GM18868 (cell line): Measurements from ENCODE around the gene MORC2.

ENCODE experiments used
- ATAC-seq: cut with Tn5 transposase; IDR thresholded peaks from one replicate; pipeline ENCODE4 v1.9.1; 2021; ENCODE audit warnings: mild to moderate bottlenecking, moderate library complexity; ENCODE audit not compliant: unreplicated experiment

The MORC2 gene

DNA sequence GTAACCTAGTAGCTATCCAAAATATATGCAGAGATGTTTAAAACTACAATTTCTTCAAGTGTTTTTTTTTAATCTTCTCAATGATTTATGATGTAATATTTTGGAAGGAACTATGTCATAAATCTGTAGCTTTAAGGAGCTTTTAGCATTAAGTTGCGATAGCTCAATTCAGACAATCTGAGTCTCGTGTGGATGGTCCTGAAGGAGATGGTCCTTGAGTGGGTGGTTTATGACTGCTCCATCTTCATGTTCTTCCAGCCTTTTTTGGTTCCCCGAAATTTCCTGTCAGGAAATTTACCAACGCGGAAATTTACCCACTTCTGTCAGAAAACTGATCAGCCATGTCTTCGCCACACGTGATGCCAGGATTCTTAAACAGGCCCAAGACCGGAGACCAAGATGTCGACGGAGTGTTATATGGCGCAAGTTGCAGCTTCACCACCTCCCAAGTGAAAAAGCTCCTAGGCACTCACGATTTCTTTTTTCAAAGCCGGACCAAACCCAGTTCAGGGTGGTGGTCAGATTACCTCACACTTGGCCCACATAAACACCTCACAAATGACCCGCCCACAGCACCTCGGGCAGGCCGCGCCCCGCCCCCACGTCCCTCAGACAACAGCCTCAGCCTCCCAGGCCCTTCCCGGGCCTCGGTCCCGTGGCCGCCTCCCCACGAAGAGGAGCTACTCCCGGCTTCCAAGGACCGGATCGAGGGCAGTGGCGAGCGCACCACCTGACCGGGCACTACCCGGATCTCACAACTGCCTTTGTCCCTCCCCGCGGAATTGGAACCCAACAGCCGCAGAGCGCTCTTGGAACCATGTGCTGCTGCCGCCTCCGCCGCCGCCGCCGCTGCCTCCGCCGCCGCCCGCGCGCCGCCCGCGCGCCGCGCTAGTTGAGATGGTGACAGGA lies at the start of gene MORC2:
MORC2 (minus strand) TSS at position 760 of the 909 bp plus-strand sequence. CDS start 885 bp downstream, outside the sequence.
- peak; percentile 17 for ATAC-seq

DNA sequence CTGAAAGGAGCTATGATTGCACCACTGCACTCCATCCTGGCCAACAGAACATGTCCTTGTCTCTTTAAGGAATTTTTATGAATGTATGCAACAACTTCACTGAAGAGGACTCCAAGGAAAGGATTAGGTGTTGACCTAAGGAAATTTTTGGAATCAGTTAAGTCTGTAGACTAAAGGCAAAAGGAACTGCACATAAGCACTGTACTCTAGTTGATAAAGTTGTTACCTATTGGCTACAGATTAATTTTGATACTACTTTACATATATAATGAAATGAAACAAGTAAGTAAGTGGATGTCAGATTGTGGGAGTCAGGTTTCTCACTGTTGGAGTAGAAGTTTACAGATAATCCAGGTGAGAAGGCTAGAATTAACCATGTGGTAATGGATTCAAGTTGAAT lies 37.0 kb upstream of the MORC2 start:
- ATAC-seq: no peak

DNA sequence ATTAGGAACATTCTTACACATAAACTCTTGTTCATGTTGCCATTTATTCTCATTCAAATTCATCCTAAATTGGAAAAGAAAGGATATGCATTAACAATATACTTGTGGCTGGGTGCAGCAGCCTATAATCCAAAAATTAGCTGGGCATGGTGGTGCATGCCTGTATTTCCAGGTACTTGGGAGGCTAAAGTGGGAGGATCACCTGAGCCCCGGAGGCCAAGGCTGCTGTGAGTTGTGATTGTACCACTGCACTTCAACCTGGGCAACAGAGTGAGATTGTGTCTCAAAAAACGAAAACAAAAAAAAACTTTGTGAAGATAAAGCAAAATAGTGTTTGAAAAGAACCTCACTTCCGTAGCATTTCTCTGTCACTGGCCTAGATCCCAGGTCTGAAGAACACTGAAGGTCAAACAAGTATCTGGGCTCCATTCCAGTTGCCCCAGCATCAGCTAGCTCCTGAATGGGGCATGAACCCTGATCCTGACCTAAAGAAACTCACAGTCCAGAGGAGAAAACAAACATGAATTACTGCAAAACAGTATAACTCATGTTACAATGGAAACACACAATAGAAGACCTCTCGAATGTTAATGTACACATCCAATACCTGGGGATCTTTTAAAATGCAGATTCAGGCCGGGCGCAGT lies 32.7 kb upstream of the MORC2 start:
- ATAC-seq: no peak

DNA sequence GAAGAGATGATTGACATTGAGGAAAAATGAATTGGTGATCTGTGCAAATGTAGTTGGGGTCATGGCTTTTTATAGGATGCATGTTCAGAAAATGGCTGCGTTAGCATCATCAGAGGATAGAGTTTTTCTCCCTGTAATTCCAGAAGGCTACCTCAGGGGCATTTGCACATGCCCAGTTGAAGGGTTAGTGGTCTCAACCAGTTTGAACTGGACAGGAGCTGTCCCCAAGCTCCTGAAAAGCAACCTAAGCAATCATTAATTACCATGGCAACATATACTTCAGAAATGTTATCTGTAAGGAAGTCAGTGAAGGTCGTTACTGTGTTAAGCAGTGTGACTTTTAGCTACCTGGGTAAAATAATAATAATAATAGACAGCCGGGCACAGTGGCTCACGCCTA lies 29.8 kb upstream of the MORC2 start:
- no peak for ATAC-seq

- ATAC-seq: no peak
Measured at GRCh38 chr22:30996462-30996861, 27.9 kb upstream of the MORC2 start.

- ATAC-seq: no peak
Measured at GRCh38 chr22:30994960-30995359, 26.4 kb upstream of the MORC2 start.

- no peak for ATAC-seq
Measured at GRCh38 chr22:30992565-30992964, 24.0 kb upstream of the MORC2 start.

- no peak for ATAC-seq
Measured at GRCh38 chr22:30990690-30991089, 22.1 kb upstream of the MORC2 start.

GRCh38 chr22:30989474-30989873 lies 20.9 kb upstream of the MORC2 start:
- ATAC-seq: no peak

DNA sequence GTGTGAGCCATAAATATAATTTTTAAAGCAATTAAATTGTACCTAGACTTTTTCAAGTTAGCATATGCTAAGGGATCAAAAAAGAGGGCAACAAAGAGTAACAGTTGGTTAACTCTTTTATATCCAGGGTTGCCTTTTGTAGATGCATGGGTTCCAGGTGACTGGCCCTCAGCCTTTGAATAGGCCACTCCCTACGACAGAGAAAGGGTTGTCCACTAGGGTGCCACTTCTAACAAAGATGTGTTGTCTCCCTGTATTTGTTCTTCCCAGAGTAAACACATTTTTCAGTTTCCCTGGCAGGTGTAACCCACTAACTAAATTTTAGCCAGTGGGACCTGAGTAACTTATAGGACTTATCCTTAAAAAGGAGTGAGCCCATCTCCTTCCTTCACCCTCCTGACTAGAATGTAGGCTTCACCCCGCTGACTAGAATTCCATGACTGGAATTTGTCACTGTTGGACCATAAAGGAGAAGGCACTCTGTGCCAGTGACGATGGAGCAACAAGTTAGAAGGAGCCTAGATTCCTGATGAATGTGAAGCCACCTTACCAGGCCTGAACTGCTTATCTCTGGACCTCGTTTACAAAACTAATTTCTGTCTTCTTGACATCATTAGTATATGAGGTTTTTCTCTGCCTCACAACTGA lies 17.1 kb upstream of the MORC2 start:
- ATAC-seq: no peak

GRCh38 chr22:30984317-30984716 lies 15.7 kb upstream of the MORC2 start:
- no peak for ATAC-seq

- no peak for ATAC-seq
Measured at GRCh38 chr22:30982512-30982911, 13.9 kb upstream of the MORC2 start.

DNA sequence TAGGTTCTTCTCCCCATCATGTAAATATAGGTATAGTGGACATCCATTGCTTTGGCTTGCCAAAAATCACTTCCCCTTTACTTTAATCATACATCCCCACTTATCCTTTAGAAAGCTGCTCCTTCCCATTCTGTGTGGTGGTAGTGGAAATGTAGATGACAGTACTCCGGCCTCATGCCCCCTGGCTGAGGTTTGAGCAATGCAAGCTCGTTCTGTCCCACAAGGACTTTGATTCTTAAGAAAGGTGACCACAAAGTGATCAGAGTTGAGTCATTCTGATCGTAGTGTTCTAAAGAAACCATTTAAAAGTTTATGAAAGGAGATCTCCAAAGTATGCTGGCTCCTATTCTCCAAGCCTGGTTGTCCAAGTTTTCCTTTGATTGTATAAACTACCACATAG lies 11.4 kb upstream of the MORC2 start:
- ATAC-seq: no peak

GRCh38 chr22:30978304-30978962 lies 9.9 kb upstream of the MORC2 start:
- no peak for ATAC-seq

DNA sequence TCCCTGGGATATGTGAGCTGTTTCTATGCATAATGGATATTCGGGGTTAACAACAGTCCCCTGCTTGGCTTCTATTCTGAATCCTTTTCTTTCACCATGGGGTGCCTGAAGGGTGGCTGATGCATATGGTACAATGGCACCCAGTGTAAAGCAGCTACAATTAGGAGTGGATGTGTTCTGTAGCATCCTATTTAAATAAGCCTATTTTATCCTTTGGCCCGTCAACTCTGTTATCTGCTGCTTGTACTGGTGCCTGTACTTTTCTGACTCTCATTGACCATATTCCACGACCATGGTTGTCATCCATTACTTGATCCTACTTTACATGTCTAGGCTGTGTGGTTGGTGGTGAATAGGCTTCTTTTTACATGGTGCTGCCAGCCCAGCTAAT lies 1.8 kb upstream of the MORC2 start:
- ATAC-seq: no peak

DNA sequence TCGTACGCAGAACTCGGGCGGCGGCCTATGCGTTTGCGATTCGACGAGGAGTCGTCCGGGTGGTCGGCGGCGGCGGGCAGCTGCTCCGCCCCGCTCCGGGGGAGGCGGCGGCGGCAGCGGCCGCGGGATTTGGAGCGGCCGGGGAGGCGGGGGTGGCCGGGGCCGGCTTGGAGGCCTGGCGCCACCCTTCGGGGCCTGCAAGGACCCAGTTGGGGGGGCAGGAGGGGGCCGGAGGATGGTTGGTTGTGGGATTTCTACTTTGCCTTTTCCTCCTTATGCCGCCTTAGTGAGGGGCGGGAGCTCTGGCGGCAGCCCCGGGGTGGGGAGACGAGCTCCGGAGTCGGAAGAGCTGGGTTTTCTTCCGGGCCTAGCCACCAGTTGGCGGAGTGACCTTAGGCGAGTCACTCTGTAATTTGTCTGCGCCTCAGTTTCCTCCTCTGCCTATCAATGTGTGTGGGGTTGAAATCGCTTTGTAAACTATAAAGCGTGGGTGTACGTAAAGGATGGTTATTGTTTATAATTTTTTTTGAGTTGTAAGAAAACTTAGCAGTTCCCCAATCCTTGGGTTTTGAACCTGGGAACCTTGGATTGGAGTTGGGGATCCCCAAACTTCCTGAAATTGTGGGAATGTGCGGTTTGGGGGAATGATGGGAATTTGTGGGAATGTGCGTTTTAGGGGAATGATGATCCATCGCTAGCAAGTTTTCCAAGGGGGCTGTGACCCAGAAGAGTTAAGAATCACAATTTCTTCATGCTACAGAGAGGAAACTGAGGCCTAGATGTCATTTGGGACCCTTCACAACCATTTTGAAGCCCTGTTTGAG lies 1.2 kb upstream of the MORC2 start:
- peak; percentile 25 for ATAC-seq

DNA sequence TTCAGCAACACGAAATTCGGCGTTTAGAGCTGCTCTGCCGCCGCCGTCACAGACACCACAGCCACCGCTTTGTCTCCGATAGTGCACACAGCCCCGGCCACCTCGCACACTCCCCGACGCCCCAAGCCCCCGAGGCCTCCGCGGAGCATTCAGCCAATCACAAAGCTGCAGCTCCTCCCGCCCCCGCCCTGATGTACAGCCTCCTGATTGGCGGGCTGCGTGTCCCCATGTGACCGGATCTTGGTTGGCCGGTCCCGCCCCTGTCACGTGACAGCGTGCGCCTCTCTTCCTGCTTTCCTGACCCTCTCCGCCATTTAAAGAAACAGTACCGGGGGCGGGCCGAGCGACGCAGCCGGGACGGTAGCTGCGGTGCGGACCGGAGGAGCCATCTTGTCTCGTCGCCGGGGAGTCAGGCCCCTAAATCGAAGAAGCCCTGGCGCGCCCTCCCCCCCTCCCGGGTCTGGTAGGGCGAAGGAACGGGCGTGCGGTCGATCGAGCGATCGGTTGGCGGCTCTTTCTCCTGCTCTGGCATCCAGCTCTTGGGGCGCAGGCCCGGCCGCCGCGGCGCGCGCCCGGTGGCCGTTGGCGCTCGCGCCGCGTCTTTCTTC lies 454 bp upstream of the MORC2 start, which contains the start of gene TUG1:
TUG1 (plus strand) TSS at position 342 of the 608 bp plus-strand sequence.
- peak; percentile 83 for ATAC-seq

- ATAC-seq: no peak
Measured at GRCh38 chr22:30964858-30965257, 3.7 kb downstream of the MORC2 start.

DNA sequence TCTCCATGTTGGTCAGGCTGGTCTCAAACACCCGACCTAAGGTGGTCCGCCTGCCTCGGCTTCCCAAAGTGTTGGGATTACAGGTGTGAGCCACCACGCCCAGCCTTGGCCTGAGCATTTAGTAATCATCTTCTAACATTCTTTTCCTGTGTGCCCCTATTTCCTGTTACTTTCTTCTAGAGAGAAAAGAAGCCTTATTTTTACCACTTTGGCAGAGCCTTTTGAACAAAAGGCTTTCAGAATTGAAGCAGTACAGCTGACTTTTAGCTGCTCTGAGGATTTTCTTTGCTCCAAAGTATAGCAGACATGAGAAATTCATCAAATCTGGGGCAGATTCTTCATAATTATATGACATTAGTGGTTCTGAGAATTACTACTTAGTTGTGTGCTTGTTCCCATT lies 13.4 kb downstream of the MORC2 start:
- ATAC-seq: no peak

DNA sequence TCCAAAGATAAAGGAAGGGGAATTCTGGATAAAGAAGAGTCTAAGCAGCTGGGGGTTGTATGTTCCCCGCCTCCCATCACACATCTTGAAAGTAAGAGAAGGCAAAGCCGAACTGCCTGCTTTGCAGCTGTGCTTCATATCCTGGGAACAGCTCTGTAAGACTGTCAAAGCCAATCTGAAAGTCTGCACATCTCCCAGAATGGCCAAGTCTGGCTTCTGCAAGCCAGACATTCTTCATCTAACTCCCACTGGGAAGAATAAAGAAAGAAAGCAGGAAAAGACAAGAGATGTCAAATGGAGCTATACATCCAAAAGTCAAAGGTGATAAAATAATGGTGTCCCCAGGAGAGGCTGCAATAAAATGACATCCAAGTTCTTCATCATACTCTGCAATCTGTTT lies 15.4 kb downstream of the MORC2 start:
- ATAC-seq: no peak
